Nephron progenitor cell (in vitro differentiated cells): ENCODE data around the gene AGTR1.

Experiments used
- DNase-seq: peaks from one replicate; pipeline ENCODE4 v3.0.0; 2021
- H3K27ac Mint-ChIP-seq: 2 replicates; pipeline ENCODE4 v1.8.0; 2021; ENCODE audit warnings: mild to moderate bottlenecking, moderate library complexity, mixed read lengths
- H3K27me3 Mint-ChIP-seq: 2 replicates; pipeline ENCODE4 v1.8.0; 2021; ENCODE audit warnings: mild to moderate bottlenecking, low read depth, mixed read lengths; ENCODE audit not compliant: poor library complexity
- H3K36me3 Mint-ChIP-seq: 2 replicates; pipeline ENCODE4 v1.8.0; 2021; ENCODE audit warnings: low read depth, mixed read lengths
- H3K4me1 Mint-ChIP-seq: 2 replicates; pipeline ENCODE4 v1.8.0; 2021; ENCODE audit warnings: mixed read lengths
- H3K4me3 Mint-ChIP-seq: 2 replicates; pipeline ENCODE4 v1.8.0; 2021; ENCODE audit warnings: mild to moderate bottlenecking, moderate library complexity, mixed read lengths
- H3K9me3 Mint-ChIP-seq: 2 replicates; pipeline ENCODE4 v1.8.0; 2021; ENCODE audit warnings: mild to moderate bottlenecking, moderate library complexity, mixed read lengths
- TF ChIP-seq, protein P1 (sequence below): fragments of 200-600 bp; sonication (generic); IDR thresholded peaks from 2 replicates; pipeline ENCODE4 v1.5.0; 2021; ENCODE audit warnings: antibody characterized with exemption

The AGTR1 gene

DNA sequence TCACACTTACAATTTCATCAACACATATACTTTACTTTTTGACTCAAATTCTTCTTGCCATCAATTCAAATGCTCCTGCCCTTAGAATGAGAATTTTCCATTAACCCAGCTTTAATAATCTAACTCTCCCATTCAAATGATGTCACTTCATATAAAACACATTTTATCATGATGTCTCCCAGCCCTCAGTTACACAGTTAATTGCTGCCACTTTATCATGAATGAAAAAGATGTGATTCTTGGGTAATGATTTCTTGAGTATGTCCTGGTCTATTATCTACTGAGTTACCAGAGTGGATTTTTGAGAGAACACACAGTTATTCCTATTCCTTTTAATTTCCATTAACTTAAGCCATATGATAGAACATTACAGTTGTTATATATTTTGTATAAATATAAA is 7.6 kb downstream of the AGTR1 start:
- Mint-ChIP-seq H3K4me3 (no peak overlapping the region), H3K36me3 (no peaks in the 10 kb centered on the region), H3K9me3 (no peaks in the 10 kb centered on the region), H3K4me1 (peaks cover 13% of the 10 kb centered on the region), H3K27ac (no peak overlapping the region), H3K27me3 (peaks cover 7% of the 10 kb centered on the region)
- TF ChIP-seq, protein P1, sequence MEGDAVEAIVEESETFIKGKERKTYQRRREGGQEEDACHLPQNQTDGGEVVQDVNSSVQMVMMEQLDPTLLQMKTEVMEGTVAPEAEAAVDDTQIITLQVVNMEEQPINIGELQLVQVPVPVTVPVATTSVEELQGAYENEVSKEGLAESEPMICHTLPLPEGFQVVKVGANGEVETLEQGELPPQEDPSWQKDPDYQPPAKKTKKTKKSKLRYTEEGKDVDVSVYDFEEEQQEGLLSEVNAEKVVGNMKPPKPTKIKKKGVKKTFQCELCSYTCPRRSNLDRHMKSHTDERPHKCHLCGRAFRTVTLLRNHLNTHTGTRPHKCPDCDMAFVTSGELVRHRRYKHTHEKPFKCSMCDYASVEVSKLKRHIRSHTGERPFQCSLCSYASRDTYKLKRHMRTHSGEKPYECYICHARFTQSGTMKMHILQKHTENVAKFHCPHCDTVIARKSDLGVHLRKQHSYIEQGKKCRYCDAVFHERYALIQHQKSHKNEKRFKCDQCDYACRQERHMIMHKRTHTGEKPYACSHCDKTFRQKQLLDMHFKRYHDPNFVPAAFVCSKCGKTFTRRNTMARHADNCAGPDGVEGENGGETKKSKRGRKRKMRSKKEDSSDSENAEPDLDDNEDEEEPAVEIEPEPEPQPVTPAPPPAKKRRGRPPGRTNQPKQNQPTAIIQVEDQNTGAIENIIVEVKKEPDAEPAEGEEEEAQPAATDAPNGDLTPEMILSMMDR, result no peak
- DNase-seq, result no peak

DNA sequence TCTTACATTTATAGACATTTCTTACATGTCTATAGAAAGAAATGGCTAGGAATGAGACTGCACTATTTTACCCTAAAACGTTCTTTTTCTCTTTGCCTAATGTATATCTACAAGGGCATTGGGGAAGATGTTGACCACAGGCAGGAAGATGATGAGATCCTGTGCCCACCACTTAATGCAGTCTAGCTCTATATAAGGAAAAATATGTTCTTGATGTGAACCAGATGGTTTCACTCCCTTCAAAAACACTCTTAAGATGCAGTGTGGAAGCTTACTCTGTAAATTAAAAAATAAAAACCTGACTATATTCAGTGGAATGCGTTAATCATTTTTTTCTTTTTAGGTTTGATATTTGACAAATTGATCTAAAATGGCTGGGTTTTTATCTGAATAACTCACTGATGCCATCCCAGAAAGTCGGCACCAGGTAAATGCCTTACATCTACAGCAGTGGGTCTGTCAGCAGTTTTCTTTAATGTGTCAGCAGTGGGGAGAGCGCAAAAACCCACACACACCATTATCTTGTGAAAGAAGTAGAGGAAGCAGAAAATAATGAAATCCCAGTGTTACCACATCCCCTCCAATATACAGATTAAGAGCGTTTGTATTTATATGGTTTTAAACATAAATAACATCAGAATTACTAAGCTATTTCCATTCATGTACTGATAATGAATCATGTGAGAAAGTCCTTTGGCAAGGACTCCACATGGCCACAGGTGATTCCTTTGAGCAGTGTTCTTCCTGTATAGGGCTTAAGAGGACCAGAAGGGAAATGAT is 10.1 kb downstream of the AGTR1 start:
- H3K27me3 Mint-ChIP-seq, result peaks cover 7% of the 10 kb centered on the region
- H3K27ac Mint-ChIP-seq, result no peak overlapping the region
- H3K36me3 Mint-ChIP-seq, result no peaks in the 10 kb centered on the region
- H3K9me3 Mint-ChIP-seq, result no peaks in the 10 kb centered on the region
- TF ChIP-seq, protein P1, result no peak
- no peak for DNase-seq
- peaks cover 13% of the 10 kb centered on the region for H3K4me1 Mint-ChIP-seq
- no peak overlapping the region for H3K4me3 Mint-ChIP-seq

DNA sequence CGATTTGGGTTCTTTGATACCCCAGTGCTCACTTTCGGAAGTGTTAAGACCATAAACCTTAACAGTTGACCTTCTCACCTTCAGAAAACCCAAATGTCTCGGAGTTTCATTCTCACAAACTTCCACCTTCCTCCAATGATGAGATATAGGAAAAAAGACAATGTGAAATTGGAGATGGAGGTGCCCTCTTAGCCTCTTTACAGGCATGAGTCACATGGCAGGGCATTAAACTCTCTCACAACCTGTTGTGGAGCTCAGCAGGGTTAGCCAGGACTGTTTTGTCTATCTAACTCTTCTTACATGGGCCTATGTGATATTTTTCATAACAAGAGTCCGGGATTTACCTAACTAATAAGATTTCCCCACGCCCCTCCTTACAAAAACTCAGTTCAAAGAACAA is 10.7 kb downstream of the AGTR1 start:
- H3K4me3 Mint-ChIP-seq, result no peak overlapping the region
- H3K27me3 Mint-ChIP-seq, result peaks cover 7% of the 10 kb centered on the region
- no peaks in the 10 kb centered on the region for H3K9me3 Mint-ChIP-seq
- peaks cover 13% of the 10 kb centered on the region for H3K4me1 Mint-ChIP-seq
- no peak overlapping the region for H3K27ac Mint-ChIP-seq
- no peaks in the 10 kb centered on the region for H3K36me3 Mint-ChIP-seq
- DNase-seq, result no peak
- TF ChIP-seq, protein P1, result no peak

GRCh38 chr3:148709560-148710253 is 12.0 kb downstream of the AGTR1 start:
- H3K27ac Mint-ChIP-seq, result no peak overlapping the region
- H3K27me3 Mint-ChIP-seq, result peaks cover 4% of the 10 kb centered on the region
- no peak for DNase-seq
- TF ChIP-seq, protein P1, result no peak
- H3K4me1 Mint-ChIP-seq, result peaks cover 13% of the 10 kb centered on the region
- no peak overlapping the region for H3K4me3 Mint-ChIP-seq
- H3K9me3 Mint-ChIP-seq, result no peaks in the 10 kb centered on the region
- no peaks in the 10 kb centered on the region for H3K36me3 Mint-ChIP-seq

GRCh38 chr3:148710665-148711064 is 13.0 kb downstream of the AGTR1 start:
- Mint-ChIP-seq H3K36me3 (no peaks in the 10 kb centered on the region), H3K4me1 (peaks cover 13% of the 10 kb centered on the region), H3K9me3 (no peaks in the 10 kb centered on the region), H3K4me3 (no peak overlapping the region), H3K27ac (no peak overlapping the region), H3K27me3 (peaks cover 3% of the 10 kb centered on the region)
- TF ChIP-seq, protein P1, result no peak
- DNase-seq, result no peak
